CD4-positive, alpha-beta T cell treated with Interleukin-6 for 4 hours (primary cell): ENCODE data around the gene CYB5A.

ENCODE experiments used
- DNase-seq: peaks from one replicate; pipeline ENCODE4 v3.0.0-alpha.2; 2020; ENCODE audit warnings: mixed read lengths

CYB5A gene

DNA sequence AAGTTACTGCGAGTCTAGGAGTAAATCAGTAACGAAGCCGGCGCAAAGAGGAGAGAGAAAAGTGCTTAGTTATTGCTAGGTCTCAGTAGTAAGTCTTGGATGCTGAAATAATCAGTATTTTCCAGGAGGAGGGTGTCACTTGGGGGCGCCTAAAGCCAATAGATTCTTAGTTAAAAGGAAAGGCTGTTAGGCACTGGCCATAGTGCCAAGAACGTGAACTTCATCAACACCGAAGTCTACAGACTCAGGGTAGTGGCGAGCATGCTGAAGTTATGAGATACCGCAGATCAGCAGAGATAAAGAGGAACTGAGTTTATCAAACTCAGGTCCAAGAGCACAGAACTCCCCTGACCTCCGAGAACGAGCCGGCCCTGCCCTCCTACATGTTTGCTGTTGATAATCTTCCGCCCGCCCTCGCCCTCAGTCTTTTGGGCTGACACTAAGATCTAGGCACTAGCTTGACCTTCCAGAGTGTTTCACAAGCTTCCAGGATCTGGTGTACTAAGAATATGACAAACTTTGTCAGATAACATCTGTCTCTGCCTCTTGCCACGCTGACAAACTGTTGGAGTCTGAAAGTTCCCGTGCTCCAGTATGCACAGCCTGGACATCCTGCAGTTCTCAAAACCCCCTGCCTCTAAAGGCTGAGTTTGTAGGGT lies 49.2 kb downstream of the CYB5A start:
- DNase-seq: no peak

DNA sequence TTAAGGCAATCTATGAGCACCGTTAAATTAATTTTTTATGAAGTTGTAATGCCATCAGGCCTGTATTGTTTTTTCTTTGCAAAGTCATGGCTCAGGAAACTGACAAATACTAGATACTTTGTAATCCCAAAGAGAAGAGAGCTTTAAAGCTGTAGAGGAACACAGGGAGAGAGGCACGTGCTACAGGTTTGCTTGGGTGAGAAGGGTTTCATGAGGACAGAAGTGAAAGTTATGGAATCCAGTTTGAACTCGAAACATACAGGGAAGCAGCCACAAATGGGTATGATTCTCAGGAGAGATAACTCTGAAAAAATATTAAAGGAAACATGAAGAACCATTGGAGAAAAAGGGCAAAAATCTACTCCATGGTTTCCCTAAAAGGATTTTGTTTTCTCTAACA lies 49.8 kb downstream of the CYB5A start:
- no peak for DNase-seq

DNA sequence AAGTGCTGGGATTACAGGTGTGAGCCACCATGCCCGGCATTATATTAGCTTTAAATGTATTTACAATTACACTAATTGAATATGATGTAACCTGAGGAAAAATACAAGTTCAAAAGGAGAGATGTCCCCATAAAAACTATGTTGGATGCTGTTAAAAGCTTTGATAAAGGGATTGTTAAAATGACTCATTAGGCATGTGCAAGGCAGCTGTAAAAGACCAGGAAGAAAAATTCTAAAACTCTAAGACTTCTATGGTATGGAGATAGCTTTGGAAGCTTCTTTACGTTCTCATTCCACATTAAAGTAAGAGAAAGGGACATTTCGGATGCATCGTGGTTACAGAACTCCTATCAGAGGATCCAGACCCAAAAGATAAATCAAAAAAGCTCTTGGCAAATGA lies 50.3 kb downstream of the CYB5A start:
- DNase-seq: no peak

DNA sequence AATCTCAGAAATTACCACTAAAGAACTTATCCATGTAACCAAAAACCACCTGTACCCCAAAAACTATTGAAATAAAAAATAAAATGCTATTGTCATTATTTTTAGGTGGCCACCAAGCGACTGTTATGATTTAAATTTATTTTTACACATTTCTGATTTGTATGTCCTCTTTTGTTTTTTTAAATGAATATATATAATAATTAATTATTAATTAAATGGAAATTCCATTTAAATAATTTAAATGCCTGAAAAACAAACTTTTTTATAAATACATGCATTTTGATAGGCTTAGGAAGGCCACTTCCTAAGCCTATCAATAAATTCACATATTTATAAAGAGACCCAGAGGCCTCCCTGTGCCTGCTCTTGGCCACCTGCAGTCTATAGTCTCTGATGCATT lies 52.2 kb downstream of the CYB5A start:
- no peak for DNase-seq

GRCh38 chr18:74234326-74235171 lies 57.2 kb downstream of the CYB5A start:
- DNase-seq: no peak

- no peak for DNase-seq
Observed at GRCh38 chr18:74233933-74234325, 57.8 kb downstream of the CYB5A start.

DNA sequence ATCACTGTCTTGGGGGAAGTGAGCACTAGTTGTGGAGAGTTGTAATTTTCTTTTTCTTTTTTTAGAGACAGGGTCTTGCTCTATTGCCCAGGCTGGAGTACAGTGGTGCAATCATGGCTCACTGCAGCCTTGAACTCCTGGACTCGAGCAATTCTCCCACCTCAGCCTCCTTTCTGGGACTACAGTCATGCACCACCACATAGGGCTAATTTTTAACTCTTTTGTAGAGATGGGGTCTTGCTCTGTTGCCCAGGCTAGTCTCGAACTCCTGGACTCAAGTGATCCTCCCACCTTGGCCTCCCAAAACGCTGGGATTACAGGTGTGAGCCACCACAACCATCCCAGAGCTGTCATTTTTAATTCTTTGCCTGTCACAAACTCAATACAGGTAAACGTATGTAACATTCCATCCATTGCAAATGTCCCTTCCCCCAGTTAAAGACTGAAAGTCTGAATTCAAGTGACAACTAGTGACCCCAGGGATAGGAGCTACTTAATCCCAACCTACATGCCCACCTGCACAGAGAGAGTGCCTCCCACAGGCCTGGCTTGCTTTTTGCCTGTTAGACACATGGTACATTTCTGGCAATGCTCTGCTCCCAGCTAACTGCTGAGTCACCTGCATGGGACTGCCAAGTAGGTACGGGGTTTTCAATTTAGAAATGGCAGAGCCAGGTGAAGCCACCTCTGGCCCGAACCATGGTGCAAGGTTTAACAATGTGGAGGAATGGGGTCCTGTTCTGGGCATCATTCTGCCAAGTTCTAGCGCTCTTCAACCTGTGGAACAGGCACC lies 60.6 kb downstream of the CYB5A start:
- DNase-seq: no peak

DNA sequence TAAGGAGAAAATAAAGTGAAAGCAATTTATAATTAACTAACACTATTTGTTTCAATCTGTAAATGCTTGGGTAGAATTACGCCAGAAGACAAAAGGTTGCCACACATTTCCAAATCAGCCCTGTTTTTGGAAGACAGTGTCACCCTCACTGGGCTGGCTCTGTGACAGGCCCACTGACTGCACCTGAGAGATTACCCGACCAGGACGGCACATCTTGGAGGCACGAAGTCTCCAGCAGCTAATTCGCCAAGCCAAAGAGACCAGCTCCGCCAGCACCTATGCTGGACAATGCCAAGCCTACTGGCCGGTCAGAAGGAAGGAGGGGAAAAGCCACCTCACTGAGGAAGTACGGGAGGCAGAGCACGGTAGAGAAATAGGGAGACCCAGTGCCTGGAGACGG lies 61.9 kb downstream of the CYB5A start:
- no peak for DNase-seq

DNA sequence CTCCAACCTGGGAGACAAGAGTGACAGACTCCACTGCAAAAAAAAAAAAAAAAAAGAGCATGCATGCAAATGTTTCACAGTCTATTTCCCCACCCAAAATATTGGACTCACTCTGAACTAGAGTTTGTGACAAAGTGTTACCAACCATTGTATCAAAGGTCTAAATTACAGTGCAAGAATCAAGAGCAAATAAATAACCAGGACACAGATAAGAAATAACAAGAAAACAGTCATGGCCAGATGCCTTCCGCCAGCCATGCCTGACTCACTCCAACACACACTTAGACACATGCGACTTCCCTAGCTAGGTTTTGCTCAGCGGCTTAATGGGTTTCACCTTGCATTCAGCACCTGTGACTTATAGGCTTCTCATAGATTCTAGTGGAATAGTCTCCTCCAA lies 62.8 kb downstream of the CYB5A start:
- DNase-seq: no peak

- DNase-seq: no peak
Observed at GRCh38 chr18:74228312-74228711, 63.5 kb downstream of the CYB5A start.

- DNase-seq: no peak
Observed at GRCh38 chr18:74226666-74227065, 65.1 kb downstream of the CYB5A start.

GRCh38 chr18:74226156-74226555 lies 65.6 kb downstream of the CYB5A start:
- DNase-seq: no peak

GRCh38 chr18:74225193-74225840 lies 66.4 kb downstream of the CYB5A start:
- DNase-seq: no peak

- no peak for DNase-seq
Observed at GRCh38 chr18:74222710-74223494, 68.9 kb downstream of the CYB5A start.

- no peak for DNase-seq
Observed at GRCh38 chr18:74221081-74221480, 70.7 kb downstream of the CYB5A start.

DNA sequence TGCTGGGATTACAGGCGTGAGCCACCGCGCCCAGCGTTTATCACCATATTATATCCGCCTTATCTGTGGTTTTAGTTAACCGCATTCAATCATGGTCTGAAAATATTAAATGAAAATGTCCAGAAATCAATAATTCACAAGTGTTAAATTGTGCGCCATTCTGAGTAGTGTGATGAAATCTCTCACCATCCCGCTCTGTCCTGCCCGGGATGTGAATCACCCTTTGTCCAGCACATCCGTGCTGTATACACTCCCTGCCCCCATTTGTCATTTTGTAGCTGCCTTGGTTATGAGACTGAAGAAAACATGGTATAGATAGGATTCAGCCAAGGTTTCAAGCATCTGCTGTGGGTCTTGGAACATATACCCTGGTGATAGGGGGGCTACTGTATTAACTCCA lies 72.7 kb downstream of the CYB5A start:
- no peak for DNase-seq

DNA sequence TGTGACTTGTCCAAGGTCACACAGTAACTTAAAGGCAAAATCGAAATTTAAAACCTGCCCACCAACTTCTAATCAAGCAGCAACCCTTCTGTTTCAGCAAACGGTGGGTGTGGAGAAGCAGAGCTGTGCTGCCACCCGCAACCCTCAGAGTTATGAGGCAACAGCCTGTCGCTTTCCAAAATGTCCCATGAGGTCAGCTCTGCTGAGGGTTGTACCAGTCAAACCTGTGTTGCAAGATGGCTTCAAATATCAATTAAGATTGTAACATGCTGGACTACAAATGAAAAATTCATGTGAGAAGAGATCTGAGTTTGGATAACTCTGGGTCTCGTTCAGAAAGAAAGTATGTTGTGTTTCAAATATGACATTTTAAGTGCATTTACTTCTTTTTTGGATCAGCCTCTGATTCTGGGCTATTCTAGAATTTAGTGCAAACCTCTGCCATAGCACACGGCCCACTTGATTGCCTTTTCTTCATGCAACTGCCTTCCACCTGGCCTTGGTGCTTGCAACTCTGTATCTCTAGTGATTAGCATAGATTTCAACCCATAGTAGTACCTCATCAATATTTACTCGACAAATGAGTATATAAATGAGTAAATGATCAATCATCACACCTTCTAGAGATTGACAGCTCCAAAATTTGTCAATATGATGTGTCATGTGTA lies 74.2 kb downstream of the CYB5A start:
- DNase-seq: no peak

DNA sequence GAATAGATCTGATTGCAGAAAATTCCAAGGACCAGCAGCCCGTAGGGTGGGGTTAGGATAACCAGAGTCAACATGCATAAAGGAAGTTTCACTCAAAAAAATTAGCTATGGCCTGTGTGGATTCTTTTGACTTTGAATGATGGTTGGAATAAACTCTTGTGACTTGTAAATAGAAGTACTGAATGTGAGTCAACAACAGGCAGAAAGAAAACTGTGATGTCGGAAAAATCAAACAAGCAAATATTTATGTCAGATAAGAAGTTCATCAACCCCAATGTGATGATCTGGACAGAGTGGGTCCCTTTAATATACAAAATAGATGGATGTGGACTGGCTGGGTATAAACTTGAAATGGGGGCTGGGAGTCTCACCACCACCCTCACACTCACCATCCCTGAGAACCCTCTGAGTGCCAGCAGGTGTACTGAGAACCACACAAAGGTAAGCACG lies 75.1 kb downstream of the CYB5A start:
- no peak for DNase-seq

DNA sequence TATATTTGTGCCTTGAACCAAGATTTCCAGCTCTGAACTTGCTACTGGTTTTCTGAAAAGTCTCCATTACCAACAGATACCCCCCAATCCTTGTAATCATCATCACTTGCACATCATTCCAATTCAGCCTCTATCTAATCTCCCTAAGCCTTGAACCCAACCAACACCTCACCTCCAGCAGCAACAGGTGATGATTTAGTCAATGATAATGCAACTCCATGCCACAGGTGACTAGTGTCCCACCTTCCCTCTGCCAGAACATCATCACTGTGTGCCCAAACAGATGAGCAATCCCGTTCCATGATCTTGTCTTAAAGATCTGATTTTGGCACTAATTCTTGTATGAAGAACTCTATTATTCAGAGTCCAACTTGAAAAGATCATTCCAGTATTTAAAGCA lies 75.9 kb downstream of the CYB5A start:
- no peak for DNase-seq

DNA sequence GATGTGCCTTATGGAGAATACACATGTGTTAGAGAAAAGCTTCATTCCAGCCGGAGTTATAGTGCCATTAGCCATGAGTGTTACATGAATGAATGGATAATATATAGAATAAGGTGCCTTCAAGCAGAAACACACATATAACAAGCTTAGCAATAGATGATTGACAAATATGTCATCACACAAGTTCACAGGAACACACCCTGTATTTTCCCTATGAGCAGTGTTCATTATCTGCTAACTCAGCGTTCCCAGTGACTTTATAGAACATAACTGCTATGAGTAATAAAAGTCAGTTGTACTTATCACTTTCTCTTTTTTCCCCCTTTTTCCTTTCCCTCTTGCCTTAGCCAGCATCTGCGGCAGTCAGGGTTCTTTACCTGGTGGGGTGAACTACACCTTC lies 78.3 kb downstream of the CYB5A start:
- DNase-seq: no peak

GRCh38 chr18:74204526-74205152 lies 87.1 kb downstream of the CYB5A start:
- no peak for DNase-seq
